Trophoblast cell (in vitro differentiated cells and primary cell): ENCODE data around the gene KIF3A.

Experiments
- DNase-seq, 2 donors: peaks; one replicate each; pipeline ENCODE4 v3.0.0-alpha.2; 2016
- H2AFZ ChIP-seq: 2 replicates; pipeline ENCODE4 v1.6.1; 2013; ENCODE audit warnings: low read length, moderate library complexity, mild to moderate bottlenecking; ENCODE audit not compliant: insufficient read depth, poor library complexity
- H2AK5ac ChIP-seq: 2 replicates; pipeline ENCODE4 v1.6.1; 2013; ENCODE audit warnings: mild to moderate bottlenecking, low read length
- H2BK120ac ChIP-seq: 2 replicates; pipeline ENCODE4 v1.6.1; 2013; ENCODE audit warnings: low read length, mild to moderate bottlenecking, moderate library complexity; ENCODE audit not compliant: insufficient read depth, poor library complexity
- H2BK12ac ChIP-seq: 2 replicates; pipeline ENCODE4 v1.6.1; 2013; ENCODE audit warnings: mild to moderate bottlenecking, low read length, moderate library complexity
- H2BK5ac ChIP-seq: 2 replicates; pipeline ENCODE4 v1.6.1; 2013; ENCODE audit warnings: low read length, low read depth, moderate library complexity, mild to moderate bottlenecking; ENCODE audit not compliant: poor library complexity
- H3K14ac ChIP-seq: 2 replicates; pipeline ENCODE4 v1.6.1; 2013; ENCODE audit warnings: mild to moderate bottlenecking, low read length
- H3K18ac ChIP-seq: 2 replicates; pipeline ENCODE4 v1.6.1; 2013; ENCODE audit warnings: mild to moderate bottlenecking, low read length
- H3K23ac ChIP-seq: 2 replicates; pipeline ENCODE4 v1.6.1; 2013; ENCODE audit warnings: low read length
- H3K27ac ChIP-seq: 2 replicates; pipeline ENCODE4 v1.5.1; 2013; ENCODE audit warnings: low read depth, mild to moderate bottlenecking, inconsistent platforms, low read length, moderate library complexity
- H3K27me3 ChIP-seq: 2 replicates; pipeline ENCODE4 v1.6.1; 2013; ENCODE audit warnings: inconsistent platforms, mild to moderate bottlenecking, low read length, moderate library complexity; ENCODE audit not compliant: insufficient read depth
- H3K36me3 ChIP-seq, 2 experiments: 1 replicate in 1 of 2; 2 replicates in 1 of 2; pipeline ENCODE4 v1.6.1; 2013; ENCODE audit warnings: low read length in 2 of 2, mild to moderate bottlenecking in 2 of 2, moderate library complexity in 1 of 2; ENCODE audit not compliant: insufficient read depth in 2 of 2, control insufficient read depth in 1 of 2
- H3K4ac ChIP-seq: 2 replicates; pipeline ENCODE4 v1.6.1; 2013; ENCODE audit warnings: low read depth, mild to moderate bottlenecking, low read length, moderate library complexity
- H3K4me1 ChIP-seq, 2 experiments: 1 replicate in 1 of 2; 2 replicates in 1 of 2; pipeline ENCODE4 v1.6.1; 2013; ENCODE audit warnings: low read length in 2 of 2, mild to moderate bottlenecking in 2 of 2, moderate library complexity in 1 of 2; ENCODE audit not compliant: insufficient read depth in 2 of 2, control insufficient read depth in 1 of 2
- H3K4me2 ChIP-seq: 2 replicates; pipeline ENCODE4 v1.6.1; 2013; ENCODE audit warnings: inconsistent platforms, mild to moderate bottlenecking, low read length, moderate library complexity
- H3K4me3 ChIP-seq: 2 replicates; pipeline ENCODE4 v1.5.1; 2013; ENCODE audit warnings: mild to moderate bottlenecking, low read depth, low read length, inconsistent platforms
- H3K79me1 ChIP-seq: one replicate; pipeline ENCODE4 v1.6.1; 2013; ENCODE audit warnings: low read length
- H3K79me2 ChIP-seq: 2 replicates; pipeline ENCODE4 v1.6.1; 2013; ENCODE audit warnings: low read length, mild to moderate bottlenecking; ENCODE audit not compliant: control insufficient read depth, insufficient read depth, poor library complexity
- H3K9ac ChIP-seq: 2 replicates; pipeline ENCODE4 v1.6.1; 2013; ENCODE audit warnings: mild to moderate bottlenecking, low read length
- H3K9me3 ChIP-seq: 2 replicates; pipeline ENCODE4 v1.6.1; 2013; ENCODE audit warnings: low read depth, mild to moderate bottlenecking, control low read depth, inconsistent platforms, low read length; ENCODE audit not compliant: insufficient read depth
- H4K12ac ChIP-seq: 2 replicates; pipeline ENCODE4 v1.6.1; 2013; ENCODE audit warnings: low read depth, mild to moderate bottlenecking, low read length, moderate library complexity
- H4K8ac ChIP-seq: 2 replicates; pipeline ENCODE4 v1.6.1; 2013; ENCODE audit warnings: low read depth, mild to moderate bottlenecking, low read length, moderate library complexity
- H4K91ac ChIP-seq: one replicate; pipeline ENCODE4 v1.6.1; 2013; ENCODE audit warnings: low read depth, mild to moderate bottlenecking, low read length, moderate library complexity
- whole genome bisulfite sequencing: extraction: QIAGEN DNeasy Blood & Tissue Kit; methylation state at CpG from one replicate; pipeline ENCODE4 v1.1.7; 2013; ENCODE audit warnings: missing lambda C conversion rate; ENCODE audit not compliant: insufficient read length, insufficient coverage; ENCODE audit errors: extremely low coverage; 5-methylcytosine and 5-hydroxymethylcytosine counted together

KIF3A gene

GRCh38 chr5:132752581-132753125, 15.3 kb upstream of the KIF3A start:
- no peak for DNase-seq
- no CpG with 5 or more reads among the region's 1 CpG for WGBS
- peaks cover 12 to 14% of the 10 kb centered on the region in 2 experiments for H3K4me1 ChIP-seq
- no peak overlapping the region for H3K4ac ChIP-seq
- no peak overlapping the region for H3K14ac ChIP-seq
- peaks cover 17 to 29% of the 10 kb centered on the region in 2 experiments for H3K36me3 ChIP-seq
- H3K79me2 ChIP-seq, result peaks cover 4% of the 10 kb centered on the region
- H2BK120ac ChIP-seq, result no peak overlapping the region
- no peak overlapping the region for H4K8ac ChIP-seq
- H2AK5ac ChIP-seq, result no peak overlapping the region
- no peak overlapping the region for H4K91ac ChIP-seq
- H3K9me3 ChIP-seq, result peaks cover 2% of the 10 kb centered on the region
- no peak overlapping the region for H4K12ac ChIP-seq
- H3K4me3 ChIP-seq, result no peak overlapping the region
- H2BK12ac ChIP-seq, result no peak overlapping the region
- no peak overlapping the region for H3K9ac ChIP-seq
- H3K18ac ChIP-seq, result no peak overlapping the region
- H3K27me3 ChIP-seq, result no peaks in the 10 kb centered on the region
- H3K79me1 ChIP-seq, result peaks cover 9% of the 10 kb centered on the region
- H3K27ac ChIP-seq, result no peak overlapping the region
- no peak overlapping the region for H2AFZ ChIP-seq
- H3K4me2 ChIP-seq, result no peak overlapping the region
- no peak overlapping the region for H3K23ac ChIP-seq
- no peak overlapping the region for H2BK5ac ChIP-seq

- Histone ChIP-seq H2AFZ (no peak overlapping the region), H3K14ac (no peak overlapping the region), H3K4me1 (peaks cover 15 to 16% of the 10 kb centered on the region in 2 experiments), H2AK5ac (no peak overlapping the region), H2BK12ac (no peak overlapping the region), H3K9me3 (peaks cover 2% of the 10 kb centered on the region), H3K4me2 (no peak overlapping the region), H2BK120ac (no peak overlapping the region), H3K36me3 (peaks cover 13 to 23% of the 10 kb centered on the region in 2 experiments), H4K91ac (no peak overlapping the region), H3K27ac (no peak overlapping the region), H2BK5ac (no peak overlapping the region), H3K9ac (no peak overlapping the region), H3K23ac (no peak overlapping the region), H3K79me1 (peaks cover 15% of the 10 kb centered on the region), H3K18ac (no peak overlapping the region), H3K79me2 (peaks cover 7% of the 10 kb centered on the region), H3K4ac (no peak overlapping the region), H4K8ac (no peak overlapping the region), H3K27me3 (no peaks in the 10 kb centered on the region), H4K12ac (no peak overlapping the region), H3K4me3 (no peak overlapping the region)
- no CpG with 5 or more reads among the region's 5 CpGs for WGBS
- DNase-seq, result no peak
Measured at GRCh38 chr5:132751971-132752580, 14.7 kb upstream of the KIF3A start.

GRCh38 chr5:132751444-132751843, 14.1 kb upstream of the KIF3A start:
- no peak overlapping the region for H3K9ac ChIP-seq
- no peak overlapping the region for H2BK120ac ChIP-seq
- no peak overlapping the region for H3K27ac ChIP-seq
- peaks cover 10% of the 10 kb centered on the region for H3K79me2 ChIP-seq
- H3K4ac ChIP-seq, result no peak overlapping the region
- H3K23ac ChIP-seq, result no peak overlapping the region
- H3K79me1 ChIP-seq, result peaks cover 20% of the 10 kb centered on the region
- WGBS, result no CpG with 5 or more reads among the region's 7 CpGs
- H2AK5ac ChIP-seq, result no peak overlapping the region
- DNase-seq, result no peak
- H3K14ac ChIP-seq, result no peak overlapping the region
- H4K91ac ChIP-seq, result no peak overlapping the region
- H2BK12ac ChIP-seq, result no peak overlapping the region
- H4K12ac ChIP-seq, result no peak overlapping the region
- H3K18ac ChIP-seq, result no peak overlapping the region
- H3K4me3 ChIP-seq, result no peak overlapping the region
- no peak overlapping the region for H2BK5ac ChIP-seq
- H3K27me3 ChIP-seq, result no peaks in the 10 kb centered on the region
- peaks cover 11 to 18% of the 10 kb centered on the region in 2 experiments for H3K36me3 ChIP-seq
- no peak overlapping the region for H3K4me2 ChIP-seq
- H3K4me1 ChIP-seq, result peaks cover 18% of the 10 kb centered on the region in 2 experiments
- no peak overlapping the region for H2AFZ ChIP-seq
- peaks cover 2% of the 10 kb centered on the region for H3K9me3 ChIP-seq
- no peak overlapping the region for H4K8ac ChIP-seq

- Histone ChIP-seq H2AK5ac (no peak overlapping the region), H4K91ac (no peak overlapping the region), H3K14ac (no peak overlapping the region), H3K18ac (no peak overlapping the region), H4K8ac (no peak overlapping the region), H3K4me3 (no peak overlapping the region), H4K12ac (no peak overlapping the region), H3K36me3 (peaks cover 10 to 15% of the 10 kb centered on the region in 2 experiments), H3K9me3 (peaks cover 2% of the 10 kb centered on the region), H2BK5ac (no peak overlapping the region), H3K4me1 (peaks cover 18% of the 10 kb centered on the region in 2 experiments), H3K79me2 (peaks cover 10% of the 10 kb centered on the region), H3K27me3 (no peaks in the 10 kb centered on the region), H3K23ac (no peak overlapping the region), H3K79me1 (peaks cover 20% of the 10 kb centered on the region), H2BK12ac (peak overlapping the region; percentile 35), H3K4ac (no peak overlapping the region), H3K27ac (no peak overlapping the region), H3K4me2 (no peak overlapping the region), H2BK120ac (peak overlapping the region; percentile 23), H3K9ac (no peak overlapping the region), H2AFZ (no peak overlapping the region)
- WGBS, result no CpG with 5 or more reads among the region's 10 CpGs
- no peak for DNase-seq
Measured at GRCh38 chr5:132750471-132751230, 13.3 kb upstream of the KIF3A start.
